GM12891 (cell line): ENCODE results near the gene CCDC102B.
"Not testable (repeated sequence)": the region's sequence is repeated elsewhere in the genome, so short reads cannot be mapped to it uniquely, and the experiment has no call there.

Experiments used
- PAX5 ChIP-seq: IDR thresholded peaks from 2 replicates; pipeline ENCODE4 v1.6.1; 2011; ENCODE audit warnings: low read length, moderate library complexity, mild to moderate bottlenecking; ENCODE audit not compliant: insufficient read depth, severe bottlenecking
- POLR2A ChIP-seq: IDR thresholded peaks from 2 replicates; pipeline ENCODE4 v1.6.1; 2011; ENCODE audit warnings: low read depth, low read length, control low read depth
- POLR2AphosphoS5 ChIP-seq: IDR thresholded peaks from 2 replicates; pipeline ENCODE4 v1.6.1; 2011; ENCODE audit warnings: low read depth, low read length, control low read depth
- POU2F2 ChIP-seq: IDR thresholded peaks from 2 replicates; pipeline ENCODE4 v1.6.1; 2011; ENCODE audit warnings: low read depth, mild to moderate bottlenecking, control low read depth, low read length, moderate library complexity
- SPI1 ChIP-seq: IDR thresholded peaks from 2 replicates; pipeline ENCODE4 v1.6.1; 2011; ENCODE audit warnings: low read depth, low read length, control low read depth
- TAF1 ChIP-seq: IDR thresholded peaks from 2 replicates; pipeline ENCODE4 v1.6.1; 2011; ENCODE audit warnings: low read depth, low read length, control low read depth

- not testable (repeated sequence) for TF ChIP-seq POLR2A, TAF1, POLR2AphosphoS5, SPI1, POU2F2, PAX5
Observed at GRCh38 chr18:68790290-68790689, 7.6 kb upstream of the CCDC102B start.
